K562 (cell line): ENCODE results near the gene FEN1. TPM values are rescaled to one million over a fixed set of nuclear protein-coding genes. Genes with fewer than 3 reads are reported as not detected.

Experiments
- ARID2 ChIP-seq: fragments of 450-650 bp; IDR thresholded peaks from 2 replicates; pipeline ENCODE4 v1.6.1; 2017; ENCODE audit warnings: antibody characterized with exemption, mild to moderate bottlenecking
- CHD1 ChIP-seq: fragments of 200-600 bp; sonication (generic); IDR thresholded peaks from one replicate; pipeline ENCODE4 v1.6.1; 2012; ENCODE audit warnings: mild to moderate bottlenecking, moderate library complexity, low read length, inconsistent platforms
- CREBBP ChIP-seq: IDR thresholded peaks from one replicate; pipeline ENCODE4 v1.6.1; 2012; ENCODE audit warnings: low read depth, mild to moderate bottlenecking, control low read depth, inconsistent platforms, low read length
- GTF3C2 ChIP-seq: IDR thresholded peaks from 3 replicates; pipeline ENCODE4 v1.6.1; 2011; ENCODE audit warnings: borderline replicate concordance, mild to moderate bottlenecking, moderate library complexity; ENCODE audit not compliant: insufficient read length; ENCODE audit errors: extremely low read depth
- KLF16 ChIP-seq: IDR thresholded peaks from 2 replicates; pipeline ENCODE4 v1.6.1; 2016; ENCODE audit warnings: antibody characterized with exemption
- RB1 ChIP-seq: fragments of 450-650 bp; IDR thresholded peaks from 2 replicates; pipeline ENCODE4 v1.6.1; 2017; ENCODE audit warnings: low read depth, mild to moderate bottlenecking
- SMAD4 ChIP-seq: fragments of 250-450 bp; sonication (Bioruptor Pico); conservative IDR thresholded peaks from 2 replicates; pipeline ENCODE4 v1.8.0; 2021; ENCODE audit warnings: inconsistent platforms, mild to moderate bottlenecking, moderate library complexity
- SOX6 ChIP-seq: fragments of 450-650 bp; IDR thresholded peaks from 2 replicates; pipeline ENCODE4 v1.6.1; 2014; ENCODE audit warnings: mild to moderate bottlenecking
- SRSF7 ChIP-seq: fragments of 200-400 bp; formaldehyde crosslinking; optimal IDR thresholded peaks from 2 replicates; pipeline ENCODE3; 2017; ENCODE audit warnings: mild to moderate bottlenecking, low read depth, low read length
- TEAD2 ChIP-seq: fragments of 450-650 bp; IDR thresholded peaks from 2 replicates; pipeline ENCODE4 v1.6.1; 2016; ENCODE audit warnings: missing genetic modification characterization, control low read depth, missing compliant biosample characterization
- ZBTB1 ChIP-seq: sonication (generic); formaldehyde crosslinking; IDR thresholded peaks from 2 replicates; pipeline ENCODE4 v1.8.1; 2023; ENCODE audit warnings: missing genetic modification reagents, low read depth, mild to moderate bottlenecking, borderline replicate concordance
- polyA plus RNA-seq, 8 experiments: library from polyadenylated mRNA; depleted of rRNA in 4 of 8; stranded (reverse) in 5 of 8; unstranded in 3 of 8; fragments of >200 nt; fragmentation: Nextera tagmentation in 2 of 8; fragmentation: Illumina TruSeq in 1 of 8; extraction: Ambion mirVana in 2 of 8; extraction: Trizol in 1 of 8; gene quantifications; 2 replicates each; pipeline versions ENCODE4 v1.2.1 to v1.2.3, GENCODE V29; 2011 to 2014; ENCODE audit warnings: inconsistent platforms in 1 of 8, missing spikeins in 1 of 8
- total RNA-seq, 7 experiments: library from RNA; depleted of rRNA in 6 of 7; stranded (reverse); fragments of >200 nt in 6 of 7; fragmentation: Illumina TruSeq in 2 of 7; extraction: Trizol in 2 of 7; gene quantifications; 2 replicates each; pipeline versions ENCODE4 v1.2.1 to v1.2.3, GENCODE V29; 2011 to 2021; ENCODE audit warnings: low replicate concordance in 1 of 7
- TF ChIP-seq, protein P1 (sequence below), 2 experiments: fragments of 250-450 bp in 1 of 2; fragments of 450-650 bp in 1 of 2; sonication (Bioruptor Pico) in 1 of 2; IDR thresholded peaks; 2 replicates each; pipeline versions ENCODE4 v1.6.1 to v1.8.0; 2016 to 2021; ENCODE audit warnings: mild to moderate bottlenecking in 2 of 2, moderate library complexity in 2 of 2, missing compliant biosample characterization in 1 of 2, missing genetic modification characterization in 1 of 2
- TF ChIP-seq, protein P2 (sequence below): fragments of 250-450 bp; sonication (Bioruptor Pico); IDR thresholded peaks from 2 replicates; pipeline ENCODE4 v1.4.0; 2020; ENCODE audit warnings: mild to moderate bottlenecking, moderate library complexity
- TF ChIP-seq, protein P3 (sequence below): sonication (generic); formaldehyde crosslinking; IDR thresholded peaks from 2 replicates; pipeline ENCODE4 v1.8.0; 2023; ENCODE audit warnings: mild to moderate bottlenecking, missing genetic modification reagents
- TF ChIP-seq, protein P4 (sequence below): sonication (generic); formaldehyde crosslinking; IDR thresholded peaks from 2 replicates; pipeline ENCODE4 v1.8.1; 2022; ENCODE audit warnings: missing genetic modification reagents

Gene FEN1
- total and polyA plus RNA-seq, 9 of the 15 experiments (the other 6 are each of a cell fraction or from before 2014, with no cell fraction given), result 58.1 to 156 (median 137) TPM

- TF ChIP-seq, protein P1, sequence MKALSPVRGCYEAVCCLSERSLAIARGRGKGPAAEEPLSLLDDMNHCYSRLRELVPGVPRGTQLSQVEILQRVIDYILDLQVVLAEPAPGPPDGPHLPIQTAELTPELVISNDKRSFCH (CRISPR knock-in tag; IDR thresholded peaks at IDR 0.05), result no peak
- TF ChIP-seq, protein P1 (tag; IDR thresholded peaks at IDR 0.05), result 0 out of 2 replicates have a peak, but pooled peaks have one; percentile 19
- TF ChIP-seq RB1, result no peak
- TF ChIP-seq TEAD2, result no peak
- TF ChIP-seq KLF16, result peak; percentile 94; the same call in 1 of the 2 replicates
- TF ChIP-seq SMAD4, result no peak
- peak; percentile 81 for TF ChIP-seq SOX6
- no peak for TF ChIP-seq ARID2
- TF ChIP-seq, protein P2, sequence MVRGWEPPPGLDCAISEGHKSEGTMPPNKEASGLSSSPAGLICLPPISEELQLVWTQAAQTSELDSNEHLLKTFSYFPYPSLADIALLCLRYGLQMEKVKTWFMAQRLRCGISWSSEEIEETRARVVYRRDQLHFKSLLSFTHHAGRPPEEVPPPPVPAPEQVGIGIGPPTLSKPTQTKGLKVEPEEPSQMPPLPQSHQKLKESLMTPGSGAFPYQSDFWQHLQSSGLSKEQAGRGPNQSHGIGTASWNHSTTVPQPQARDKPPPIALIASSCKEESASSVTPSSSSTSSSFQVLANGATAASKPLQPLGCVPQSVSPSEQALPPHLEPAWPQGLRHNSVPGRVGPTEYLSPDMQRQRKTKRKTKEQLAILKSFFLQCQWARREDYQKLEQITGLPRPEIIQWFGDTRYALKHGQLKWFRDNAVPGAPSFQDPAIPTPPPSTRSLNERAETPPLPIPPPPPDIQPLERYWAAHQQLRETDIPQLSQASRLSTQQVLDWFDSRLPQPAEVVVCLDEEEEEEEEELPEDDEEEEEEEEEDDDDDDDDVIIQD, result no peak
- no peak for TF ChIP-seq CREBBP
- no peak for TF ChIP-seq SRSF7
- TF ChIP-seq GTF3C2, result no peak
- no peak for TF ChIP-seq CHD1
- TF ChIP-seq ZBTB1 (CRISPR knock-in tag), result no peak
- TF ChIP-seq, protein P3, sequence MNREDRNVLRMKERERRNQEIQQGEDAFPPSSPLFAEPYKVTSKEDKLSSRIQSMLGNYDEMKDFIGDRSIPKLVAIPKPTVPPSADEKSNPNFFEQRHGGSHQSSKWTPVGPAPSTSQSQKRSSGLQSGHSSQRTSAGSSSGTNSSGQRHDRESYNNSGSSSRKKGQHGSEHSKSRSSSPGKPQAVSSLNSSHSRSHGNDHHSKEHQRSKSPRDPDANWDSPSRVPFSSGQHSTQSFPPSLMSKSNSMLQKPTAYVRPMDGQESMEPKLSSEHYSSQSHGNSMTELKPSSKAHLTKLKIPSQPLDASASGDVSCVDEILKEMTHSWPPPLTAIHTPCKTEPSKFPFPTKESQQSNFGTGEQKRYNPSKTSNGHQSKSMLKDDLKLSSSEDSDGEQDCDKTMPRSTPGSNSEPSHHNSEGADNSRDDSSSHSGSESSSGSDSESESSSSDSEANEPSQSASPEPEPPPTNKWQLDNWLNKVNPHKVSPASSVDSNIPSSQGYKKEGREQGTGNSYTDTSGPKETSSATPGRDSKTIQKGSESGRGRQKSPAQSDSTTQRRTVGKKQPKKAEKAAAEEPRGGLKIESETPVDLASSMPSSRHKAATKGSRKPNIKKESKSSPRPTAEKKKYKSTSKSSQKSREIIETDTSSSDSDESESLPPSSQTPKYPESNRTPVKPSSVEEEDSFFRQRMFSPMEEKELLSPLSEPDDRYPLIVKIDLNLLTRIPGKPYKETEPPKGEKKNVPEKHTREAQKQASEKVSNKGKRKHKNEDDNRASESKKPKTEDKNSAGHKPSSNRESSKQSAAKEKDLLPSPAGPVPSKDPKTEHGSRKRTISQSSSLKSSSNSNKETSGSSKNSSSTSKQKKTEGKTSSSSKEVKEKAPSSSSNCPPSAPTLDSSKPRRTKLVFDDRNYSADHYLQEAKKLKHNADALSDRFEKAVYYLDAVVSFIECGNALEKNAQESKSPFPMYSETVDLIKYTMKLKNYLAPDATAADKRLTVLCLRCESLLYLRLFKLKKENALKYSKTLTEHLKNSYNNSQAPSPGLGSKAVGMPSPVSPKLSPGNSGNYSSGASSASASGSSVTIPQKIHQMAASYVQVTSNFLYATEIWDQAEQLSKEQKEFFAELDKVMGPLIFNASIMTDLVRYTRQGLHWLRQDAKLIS (CRISPR knock-in tag), result no peak
- TF ChIP-seq, protein P4, sequence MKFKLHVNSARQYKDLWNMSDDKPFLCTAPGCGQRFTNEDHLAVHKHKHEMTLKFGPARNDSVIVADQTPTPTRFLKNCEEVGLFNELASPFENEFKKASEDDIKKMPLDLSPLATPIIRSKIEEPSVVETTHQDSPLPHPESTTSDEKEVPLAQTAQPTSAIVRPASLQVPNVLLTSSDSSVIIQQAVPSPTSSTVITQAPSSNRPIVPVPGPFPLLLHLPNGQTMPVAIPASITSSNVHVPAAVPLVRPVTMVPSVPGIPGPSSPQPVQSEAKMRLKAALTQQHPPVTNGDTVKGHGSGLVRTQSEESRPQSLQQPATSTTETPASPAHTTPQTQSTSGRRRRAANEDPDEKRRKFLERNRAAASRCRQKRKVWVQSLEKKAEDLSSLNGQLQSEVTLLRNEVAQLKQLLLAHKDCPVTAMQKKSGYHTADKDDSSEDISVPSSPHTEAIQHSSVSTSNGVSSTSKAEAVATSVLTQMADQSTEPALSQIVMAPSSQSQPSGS (CRISPR knock-in tag), result no peak
These were observed 7.9 kb downstream of the FEN1 start (continued) for GRCh38 chr11:61800331-61801281.
